ENCODE data around the gene TIMM9. TPM values are rescaled to one million over a fixed set of nuclear protein-coding genes. Genes with fewer than 3 reads are reported as not detected.
"Not testable (repeated sequence)": the region's sequence is repeated elsewhere in the genome, so short reads cannot be mapped to it uniquely, and the experiment has no call there.

TIMM9 gene
- total RNA-seq, 1 experiment from 2014 or later, result 71.7 TPM

GRCh38 chr14:58362272-58362671 lies 65.1 kb downstream of the TIMM9 start:
- H4K20me1 ChIP-seq (ENCODE audit: insufficient read depth, low read depth, low read length); H3K4me3 ChIP-seq (ENCODE audit: low read length); H3K27me3 ChIP-seq (ENCODE audit: low read length); H3K27ac ChIP-seq (ENCODE audit: low read length); H2AFZ ChIP-seq (ENCODE audit: low read length); DNase-seq; H3K9me3 ChIP-seq (ENCODE audit: low read length); H3K9me2 ChIP-seq (replicated peaks; ENCODE audit: insufficient read depth, low read length); H3K4me1 ChIP-seq (ENCODE audit: low read length); H3K9ac ChIP-seq (ENCODE audit: low read length); H3K4me2 ChIP-seq (ENCODE audit: low read depth, low read length, poor library complexity, severe bottlenecking): not testable (repeated sequence)
- Histone ChIP-seq H3K36me3 (ENCODE audit: insufficient read depth, low read length) (peaks cover 72% of the 10 kb centered on the region), H3K79me2 (ENCODE audit: low read length) (peaks cover 18% of the 10 kb centered on the region; the same call in 1 of the 2 replicates)

Small RNA genes within 50 kb of the gene (small RNA-seq; reads per million reads assigned to genes)
- not detected for gene HSBP1P1
- gene RF00019, result not detected

Other genes with a start within 250 kb of the TIMM9 start
- gene ACTR10, start 227.4 kb downstream of the TIMM9 start, total RNA-seq (2014; rRNA removed; shearing (Covaris generic); ENCODE audit: low replicate concordance), result 66.7 and 153 TPM in 2 replicates
- 121 and 169 TPM in 2 replicates for gene PSMA3, start 182.7 kb downstream of the TIMM9 start, total RNA-seq (2014; rRNA removed; shearing (Covaris generic); ENCODE audit: low replicate concordance)
- 36.3 and 37.9 TPM in 2 replicates for gene ARID4A, start 129.0 kb downstream of the TIMM9 start, total RNA-seq (2014; rRNA removed; shearing (Covaris generic); ENCODE audit: low replicate concordance)
- gene TOMM20L, start 31.6 kb downstream of the TIMM9 start, total RNA-seq (2014; rRNA removed; shearing (Covaris generic); ENCODE audit: low replicate concordance), result 1.8 TPM in 1 of 2 replicates, not detected in the other
- 31.4 and 42.3 TPM in 2 replicates for gene KIAA0586, start 188 bp upstream of the TIMM9 start, total RNA-seq (2014; rRNA removed; shearing (Covaris generic); ENCODE audit: low replicate concordance)
- 0.11 TPM in 1 of 2 replicates, not detected in the other for gene DACT1, start 210.4 kb upstream of the TIMM9 start, total RNA-seq (2014; rRNA removed; shearing (Covaris generic); ENCODE audit: low replicate concordance)